BJ (cell line): ENCODE data around the gene NDUFA13. TPM values are rescaled to one million over a fixed set of nuclear protein-coding genes. Genes with fewer than 3 reads are reported as not detected.

Experiments
- CTCF ChIA-PET: fragments of 350-600 bp; formaldehyde crosslinking; extraction: SDS; loops from one replicate; lab custom pipeline; 2021; ENCODE audit warnings: antibody characterized with exemption, inconsistent platforms; lab: Yijun Ruan, JAX
- POLR2A ChIA-PET: fragments of 300-600 bp; sonication (Branson Sonifier 250); formaldehyde crosslinking; extraction: SDS; loops from one replicate; lab custom pipeline; 2021; ENCODE audit warnings: antibody characterized with exemption; lab: Charles Lee
- DNase-seq: peaks from one replicate; pipeline ENCODE4 v3.0.0-alpha.2; 2011; ENCODE audit warnings: low read depth
- H3K27me3 ChIP-seq: 2 replicates; pipeline ENCODE4 v1.6.0; 2011; ENCODE audit warnings: low read length; ENCODE audit not compliant: control insufficient read depth, insufficient read depth
- H3K36me3 ChIP-seq: 2 replicates; pipeline ENCODE4 v1.5.1; 2011; ENCODE audit warnings: low read length; ENCODE audit not compliant: control insufficient read depth, insufficient read depth
- H3K4me3 ChIP-seq: 2 replicates; pipeline ENCODE4 v1.5.1; 2011; ENCODE audit warnings: low read depth, mild to moderate bottlenecking, control low read depth, low read length
- CTCF ChIP-seq: IDR thresholded peaks from 2 replicates; pipeline ENCODE4 v1.5.1; 2011; ENCODE audit warnings: low read depth, mild to moderate bottlenecking, control low read depth, inconsistent platforms, low read length, moderate library complexity; ENCODE audit not compliant: insufficient read depth
- polyA plus RNA-seq: library from polyadenylated mRNA; depleted of rRNA; stranded (reverse); fragments of >200 nt; gene quantifications from 2 replicates; pipeline ENCODE4 v1.2.3, GENCODE V29; 2011

NDUFA13 gene
- polyA plus RNA-seq, 1 experiment = 597 TPM

GRCh38 chr19:19561946-19562664 is 46.1 kb downstream of the NDUFA13 start:
- H3K4me3 ChIP-seq = no peak overlapping the region
- ChIA-PET CTCF (interaction anchor here (1.0 to 2.8 kb wide), 3 partner anchors 8 to 11 kb away, joined by 5 to 14 read pairs (median 11); no protein-coding TSS in a partner anchor), POLR2A (no interaction called here)
- H3K27me3 ChIP-seq = no peaks in the 10 kb centered on the region
- DNase-seq = no peak
- TF ChIP-seq CTCF = no peak
- no peaks in the 10 kb centered on the region for H3K36me3 ChIP-seq

GRCh38 chr19:19562665-19563347 is 46.8 kb downstream of the NDUFA13 start:
- no peak for TF ChIP-seq CTCF
- Histone ChIP-seq H3K27me3 (no peaks in the 10 kb centered on the region), H3K36me3 (no peaks in the 10 kb centered on the region), H3K4me3 (no peak overlapping the region)
- ChIA-PET CTCF (interaction anchor here (0.9 to 2.3 kb wide), 2 partner anchors 9 to 11 kb away, joined by 3 to 11 read pairs; no protein-coding TSS in a partner anchor), POLR2A (no interaction called here)
- no peak for DNase-seq

- CTCF ChIA-PET = interaction anchor here (0.9 to 2.3 kb wide), 2 partner anchors 9 to 11 kb away, joined by 3 to 11 read pairs; no protein-coding TSS in a partner anchor
- POLR2A ChIA-PET = no interaction called here
These were observed 47.4 kb downstream of the NDUFA13 start for GRCh38 chr19:19563348-19563848.

GRCh38 chr19:19566306-19566705 is 50.3 kb downstream of the NDUFA13 start:
- CTCF ChIA-PET = interaction anchor here (1.1 kb wide), 1 partner anchor 11 kb away, joined by 5 read pairs; no protein-coding TSS in a partner anchor
- Histone ChIP-seq H3K27me3 (no peaks in the 10 kb centered on the region), H3K36me3 (no peaks in the 10 kb centered on the region), H3K4me3 (no peak overlapping the region)
- POLR2A ChIA-PET = interaction anchor here (0.6 kb wide), 1 partner anchor 29 kb away, joined by 3 read pairs; no protein-coding TSS in a partner anchor
- DNase-seq = no peak
- TF ChIP-seq CTCF = no peak

More at GRCh38 chr19:19563348-19563848, 47.4 kb downstream of the NDUFA13 start:
- Histone ChIP-seq H3K36me3 (no peaks in the 10 kb centered on the region), H3K27me3 (no peaks in the 10 kb centered on the region), H3K4me3 (no peak overlapping the region)
- DNase-seq = no peak
- no peak for TF ChIP-seq CTCF

GRCh38 chr19:19567391-19567790 is 51.4 kb downstream of the NDUFA13 start:
- ChIA-PET POLR2A (no interaction called here), CTCF (interaction anchor here (0.9 to 2.5 kb wide), 2 partner anchors 13 to 16 kb away, joined by 3 to 16 read pairs; no protein-coding TSS in a partner anchor)
- DNase-seq = no peak
- Histone ChIP-seq H3K36me3 (no peaks in the 10 kb centered on the region), H3K27me3 (no peaks in the 10 kb centered on the region), H3K4me3 (no peak overlapping the region)
- TF ChIP-seq CTCF = no peak
